ENCODE results near the gene RBM44.
A peak's percentile ranks its signal among the peaks of the same experiment; 100 is the strongest.
"Not testable (repeated sequence)": the region's sequence is repeated elsewhere in the genome, so short reads cannot be mapped to it uniquely, and the experiment has no call there.

The RBM44 gene

DNA sequence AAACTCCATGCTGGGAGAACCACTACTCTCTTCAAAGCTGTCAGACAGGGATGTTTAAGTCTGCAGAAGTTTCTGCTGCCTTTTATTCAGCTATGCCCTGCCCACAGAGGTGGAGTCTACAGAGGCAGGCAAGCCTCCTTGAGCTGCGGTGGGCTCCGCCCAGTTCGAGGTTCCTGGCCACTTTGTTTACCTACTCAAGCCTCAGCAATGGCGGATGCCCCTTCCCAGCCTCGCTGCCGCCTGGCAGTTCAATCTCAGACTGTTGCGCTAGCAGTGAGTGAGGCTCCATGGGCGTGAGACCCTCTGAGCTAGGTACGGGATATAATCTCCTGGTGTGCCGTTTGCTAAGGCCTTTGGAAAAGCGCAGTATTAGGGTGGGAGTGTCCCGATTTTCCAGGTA is 50.4 kb downstream of the RBM44 start:
- not testable (repeated sequence) for DNase-seq (ENCODE audit: low read depth in 2 of 2)

DNA sequence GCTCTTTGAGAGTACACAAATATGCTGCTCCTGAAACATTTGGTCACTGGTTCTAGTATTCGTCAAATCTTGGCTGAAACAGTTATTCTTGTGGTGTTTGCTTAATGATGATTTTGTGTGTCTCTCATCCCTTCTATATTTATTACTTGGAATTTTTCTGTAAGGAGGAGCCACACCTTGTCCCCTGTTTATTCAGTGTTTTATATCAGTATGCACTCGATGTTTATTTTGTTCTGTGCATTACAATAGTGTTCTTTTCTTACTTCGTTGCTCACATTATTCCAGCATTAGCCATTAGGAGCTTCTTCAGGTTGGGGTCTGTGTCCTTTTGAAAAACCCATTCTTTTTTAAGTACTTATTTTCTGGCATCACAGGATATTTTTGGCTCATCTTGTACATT is 55.7 kb downstream of the RBM44 start:
- DNase-seq (ENCODE audit: low read depth in 2 of 2): no peak

DNA sequence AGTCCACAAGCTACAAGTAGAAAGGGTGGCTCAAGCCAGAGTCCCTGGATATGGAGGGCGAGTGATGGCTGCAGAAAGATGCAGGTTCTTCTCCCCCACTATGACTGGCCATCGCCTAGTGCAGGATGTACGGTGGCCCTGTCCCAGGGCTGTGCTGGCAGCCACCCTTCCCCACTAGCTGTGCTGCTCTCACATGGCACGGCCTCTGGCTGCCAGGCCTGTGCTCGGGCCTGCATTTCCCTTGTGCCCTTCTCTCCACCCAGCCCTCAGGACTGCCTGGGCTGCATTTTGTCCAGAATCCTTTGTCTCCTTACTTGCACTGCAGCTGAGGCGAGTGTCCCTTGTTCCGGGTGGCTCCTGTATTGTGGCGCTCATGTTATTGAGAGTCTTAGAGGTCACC is 59.2 kb downstream of the RBM44 start:
- no peak for DNase-seq (ENCODE audit: low read depth in 2 of 2)

DNA sequence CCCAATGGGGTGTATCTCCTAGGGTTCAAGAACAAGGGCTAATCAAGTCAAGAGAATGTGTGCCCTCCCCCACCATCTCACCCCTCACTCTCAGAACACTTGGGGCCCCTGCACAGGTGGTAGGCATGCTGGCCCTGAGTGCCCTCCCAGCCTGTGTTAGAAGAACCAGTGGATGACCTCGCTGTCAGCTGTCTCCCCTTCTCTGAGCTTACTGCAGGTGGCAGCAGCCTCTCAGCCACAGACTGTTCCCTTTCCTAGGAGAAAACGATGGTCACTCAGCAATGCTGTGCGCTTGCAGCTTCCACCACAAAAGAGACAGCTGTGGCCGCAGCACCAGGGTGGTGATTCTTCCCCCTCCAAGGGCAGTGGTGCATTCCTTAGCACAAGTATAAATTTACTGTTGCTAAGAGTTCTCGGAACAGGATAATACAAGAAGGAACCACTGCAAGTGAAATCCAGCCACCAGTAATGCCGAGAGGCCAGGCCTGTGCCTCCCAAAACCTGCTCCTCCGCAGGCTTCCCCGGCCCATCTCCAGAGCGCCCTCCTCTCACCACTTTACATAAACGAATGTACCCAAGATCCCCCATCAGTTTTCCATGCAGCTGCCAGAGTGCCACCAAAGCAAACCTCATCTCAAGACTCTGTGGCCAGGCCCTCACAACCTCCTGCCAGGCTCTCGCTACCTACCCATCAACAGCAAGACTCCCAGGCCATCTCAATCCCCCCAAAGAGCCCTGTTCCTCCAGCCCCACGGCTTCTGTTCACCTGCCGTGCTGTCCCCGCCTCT is 59.9 kb downstream of the RBM44 start:
- peak; percentile 8 to 10 for DNase-seq (ENCODE audit: low read depth in 2 of 2)

DNA sequence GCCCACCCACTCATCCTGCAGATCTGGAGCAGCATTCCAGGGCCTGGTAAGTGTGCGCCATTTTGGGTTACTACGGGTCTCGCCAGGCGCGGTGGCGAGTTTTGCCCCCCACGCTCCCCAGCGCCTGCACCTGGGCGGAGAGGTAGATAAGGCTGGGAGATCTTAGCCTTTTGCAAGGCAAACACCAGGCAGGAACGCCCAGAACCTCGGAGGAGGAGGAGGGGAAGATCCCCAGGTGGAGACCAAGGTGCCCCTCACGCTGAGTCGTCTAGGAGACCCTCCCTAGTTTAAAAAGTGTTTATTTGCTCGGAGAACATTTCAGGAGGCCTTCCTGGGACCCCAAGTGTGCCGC is 60.5 kb downstream of the RBM44 start:
- no peak for DNase-seq (ENCODE audit: low read depth in 2 of 2)

DNA sequence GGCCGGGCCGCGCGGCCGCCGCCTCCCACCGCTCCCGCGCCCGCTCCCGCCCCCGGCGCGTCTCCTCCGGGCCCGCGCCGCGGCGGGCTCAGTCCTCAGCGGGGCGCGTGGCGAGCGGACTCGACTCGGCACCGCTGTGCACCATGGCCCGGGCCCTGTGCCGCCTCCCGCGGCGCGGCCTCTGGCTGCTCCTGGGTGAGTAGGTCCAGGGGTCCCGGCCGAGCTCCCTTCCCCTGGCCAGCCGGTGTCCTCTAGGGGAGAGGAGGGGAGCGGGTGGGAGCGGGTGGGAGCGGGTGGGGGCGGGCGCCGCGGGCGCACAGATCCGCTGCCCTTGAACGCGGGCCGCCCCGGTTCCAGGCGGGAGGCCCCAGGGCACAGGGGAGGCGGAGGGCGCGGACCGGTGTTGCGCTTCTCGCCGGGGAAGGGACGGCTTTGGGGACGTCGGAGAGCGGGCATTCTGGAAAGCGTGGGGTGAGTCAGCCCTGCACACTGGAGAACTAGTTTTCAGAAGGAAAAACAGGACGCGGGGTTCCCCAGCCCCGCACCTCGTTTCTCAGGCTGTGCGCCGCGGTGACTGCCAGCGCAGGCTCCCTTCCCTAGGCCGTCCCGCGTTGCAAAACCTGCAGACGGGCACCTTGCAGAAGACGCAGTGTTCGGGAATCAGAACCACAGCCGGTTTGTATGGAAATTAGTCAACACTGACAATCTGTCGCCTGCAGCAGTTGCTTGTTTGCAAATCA is 61.1 kb downstream of the RBM44 start, which contains the start of gene RAMP1:
Gene RAMP1, plus strand, starts transcription at position 91 of the 740 bp plus-strand sequence. Its CDS starts 53 bp downstream, at position 144.
- DNase-seq (ENCODE audit: low read depth in 2 of 2): no peak

DNA sequence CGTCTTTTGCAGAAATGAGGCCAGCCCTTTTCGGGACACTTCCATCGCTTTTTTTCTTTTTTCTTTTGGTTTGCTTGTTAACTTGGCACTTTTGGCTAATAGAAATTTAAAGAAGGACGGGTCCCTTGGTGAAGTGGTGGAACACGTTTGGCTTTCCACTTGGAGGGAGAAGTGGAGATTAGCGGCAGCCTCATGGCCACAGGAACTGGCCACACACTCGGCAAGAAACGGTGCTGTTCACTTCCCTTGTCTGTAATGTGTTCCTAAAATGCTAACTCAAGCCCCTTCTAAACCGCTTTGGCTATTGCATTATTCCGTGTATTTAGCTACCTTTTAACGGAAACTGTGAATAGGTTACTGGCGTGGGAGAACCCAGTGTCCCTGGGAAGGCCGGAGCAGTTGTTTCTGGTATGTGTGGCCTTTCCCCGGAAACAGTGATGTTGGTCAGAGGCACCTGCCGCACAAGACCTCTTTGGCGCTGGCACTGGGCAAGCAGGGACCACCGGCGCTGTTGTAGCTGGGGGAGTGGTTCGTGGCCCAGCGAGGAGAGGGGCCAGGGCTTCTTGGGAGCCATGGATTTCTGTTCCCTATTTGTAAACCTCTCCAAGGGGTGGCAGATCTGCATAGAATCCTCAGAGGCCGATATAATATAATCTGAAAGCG is 61.8 kb downstream of the RBM44 start:
- no peak for DNase-seq (ENCODE audit: low read depth in 2 of 2)

DNA sequence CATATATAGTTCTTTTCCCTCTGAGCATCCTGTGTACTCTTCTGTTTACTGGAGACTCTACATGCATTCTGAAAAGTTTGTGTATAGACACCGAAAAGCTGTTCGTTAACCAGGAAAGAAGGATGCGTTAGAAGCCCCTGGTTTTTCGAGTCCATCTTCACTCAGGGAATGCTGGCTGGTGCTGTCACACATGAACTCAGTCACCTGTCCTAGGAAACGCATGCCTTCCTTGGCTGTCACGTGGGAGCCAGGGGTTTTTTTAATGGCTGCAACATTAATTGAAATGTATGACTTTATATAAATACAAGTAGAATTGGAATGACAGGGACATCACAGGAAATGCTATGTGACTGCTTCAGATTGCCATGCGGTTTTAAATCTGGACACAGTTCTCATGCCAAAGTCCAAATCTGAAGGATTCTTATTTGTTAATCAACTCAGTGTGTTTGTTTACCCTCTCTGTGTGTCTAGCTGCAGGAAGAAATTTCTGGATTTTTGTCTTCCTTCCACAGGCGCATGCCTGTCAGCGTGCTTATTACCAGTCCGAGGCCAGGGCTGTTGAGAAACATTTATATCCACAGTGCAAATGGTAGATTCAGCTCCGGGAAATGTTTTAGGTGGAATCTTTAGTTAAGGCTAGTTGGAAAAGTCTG is 63.4 kb downstream of the RBM44 start:
- DNase-seq (ENCODE audit: low read depth in 2 of 2): no peak

DNA sequence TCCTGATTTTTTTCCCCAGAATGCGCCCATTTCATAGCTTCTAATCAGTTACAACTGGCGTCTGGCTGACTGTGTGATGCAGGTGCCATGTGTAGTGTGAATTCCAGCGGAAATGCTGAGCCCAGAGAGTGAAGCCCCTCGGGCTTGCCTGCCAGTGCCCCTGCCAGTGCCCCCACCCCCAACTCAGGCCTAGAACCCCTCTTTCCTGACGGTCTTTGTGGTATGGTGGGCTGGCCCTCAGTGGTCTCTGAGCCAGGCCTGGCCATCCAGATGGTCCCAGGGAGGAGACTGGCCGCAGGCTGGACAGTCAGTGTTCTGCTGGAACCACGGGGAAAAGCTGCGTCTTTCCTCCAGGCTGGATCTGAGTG is 63.9 kb downstream of the RBM44 start:
- no peak for DNase-seq (ENCODE audit: low read depth in 2 of 2)

DNA sequence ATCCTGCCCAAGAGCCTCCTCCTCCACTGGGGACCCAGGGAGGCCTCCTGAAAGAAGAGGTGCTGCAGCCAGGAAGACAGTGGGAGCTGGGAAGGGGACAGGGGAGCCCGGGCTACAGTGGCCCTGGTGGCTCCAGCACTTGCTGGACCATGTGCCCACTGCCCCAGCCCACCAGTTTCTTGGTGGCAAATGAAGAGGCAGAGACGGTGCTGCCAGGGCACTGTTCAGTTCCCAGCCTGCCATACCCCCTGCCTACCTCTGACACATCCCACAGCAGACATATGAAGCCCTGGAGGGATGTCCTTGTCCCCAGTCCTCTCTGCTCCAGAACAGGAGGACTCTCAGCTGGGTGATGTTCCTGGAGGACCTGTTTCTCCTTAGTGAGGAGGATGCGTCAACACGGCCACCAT is 64.5 kb downstream of the RBM44 start:
- no peak for DNase-seq (ENCODE audit: low read depth in 2 of 2)

DNA sequence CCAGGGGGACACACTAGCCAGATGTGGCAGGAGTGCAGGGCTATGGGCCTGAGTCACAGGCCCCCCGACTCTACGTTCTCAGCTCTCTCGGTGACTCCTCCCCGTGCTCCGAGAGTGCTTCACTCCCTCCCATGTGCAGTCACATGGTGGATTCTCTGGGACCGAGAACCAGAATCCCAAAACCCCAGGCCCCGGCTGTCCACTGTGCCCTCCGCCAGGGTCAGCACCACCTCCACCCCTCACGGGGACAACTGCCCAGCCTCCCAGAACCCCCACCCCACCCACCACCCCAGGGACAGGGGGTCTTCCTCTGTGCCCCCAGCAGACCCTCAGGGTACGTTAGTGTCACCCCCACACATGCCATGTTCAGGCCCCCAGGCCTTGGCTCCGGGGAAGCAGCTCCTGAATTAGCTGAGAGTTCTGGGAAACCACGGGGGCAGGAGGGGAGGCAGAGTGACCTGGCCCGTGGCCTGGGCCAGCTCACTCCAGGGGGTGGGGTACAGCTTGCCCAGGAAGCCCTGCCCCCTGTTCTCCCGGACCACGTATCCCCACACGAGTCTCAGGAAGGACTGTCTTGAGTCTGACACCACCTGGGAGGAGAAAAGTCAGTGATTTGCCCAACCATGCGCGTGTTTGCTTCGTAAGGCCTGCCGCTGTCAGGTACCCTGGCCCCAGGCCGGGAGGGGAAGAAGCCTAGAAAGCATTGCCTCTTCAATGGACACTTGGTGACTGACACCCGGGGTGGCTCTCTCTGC is 65.3 kb downstream of the RBM44 start:
- no peak for DNase-seq (ENCODE audit: low read depth in 2 of 2)

DNA sequence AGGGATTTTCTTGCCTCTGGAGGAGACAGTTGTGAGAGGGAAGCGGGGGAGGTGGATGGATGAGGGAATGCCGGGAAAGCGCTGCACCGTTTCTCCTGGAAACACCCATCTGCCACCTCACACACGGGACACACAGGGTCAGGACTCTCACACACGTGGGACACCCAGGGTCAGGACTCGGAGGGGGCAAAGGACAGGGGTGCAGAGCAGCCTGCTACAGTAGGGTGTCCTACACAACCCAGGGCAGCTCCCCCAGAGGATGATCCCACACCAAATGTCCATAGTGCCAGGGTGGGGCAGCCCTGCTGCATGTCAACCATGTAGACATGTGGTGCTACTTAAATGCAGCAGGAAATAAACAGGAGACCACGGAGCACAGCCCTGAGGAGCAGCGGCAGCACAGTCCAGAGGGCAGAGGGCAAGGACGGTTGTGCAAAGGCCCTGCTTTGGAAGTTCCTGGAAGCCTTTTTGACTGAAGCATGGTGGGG is 65.9 kb downstream of the RBM44 start:
- no peak for DNase-seq (ENCODE audit: low read depth in 2 of 2)

DNA sequence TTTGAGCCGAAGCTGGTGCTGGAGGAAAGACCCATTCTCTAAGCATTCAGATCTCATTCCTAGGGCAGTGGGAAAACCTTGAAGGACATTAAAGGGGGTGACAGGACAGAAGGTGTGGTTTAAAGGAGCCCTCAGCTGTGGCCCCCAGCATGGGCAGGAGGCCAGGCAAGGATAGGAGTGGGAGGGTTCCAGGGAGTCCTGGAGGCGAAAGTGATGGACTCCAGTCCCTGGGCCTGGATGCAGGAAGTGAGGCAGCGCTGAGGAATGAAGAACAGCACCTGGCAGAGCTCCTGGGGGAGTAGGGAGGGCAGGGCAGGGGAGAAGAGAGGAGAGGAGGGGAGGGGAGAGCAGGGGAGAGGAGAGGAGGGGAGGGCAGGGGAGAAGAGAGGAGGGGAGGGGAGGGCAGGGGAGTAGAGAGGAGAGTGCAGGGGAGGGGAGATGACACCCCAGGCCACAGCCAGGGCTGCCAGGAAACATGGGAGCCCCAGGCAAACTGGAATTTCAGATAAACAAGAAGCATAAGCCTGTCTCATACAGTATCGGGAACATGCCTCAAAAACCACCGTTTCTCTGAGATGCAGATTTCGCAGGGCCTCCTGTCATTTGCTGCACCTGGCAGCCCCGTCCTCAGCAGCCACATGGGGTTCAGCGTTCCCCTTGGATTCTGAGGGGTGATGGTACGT is 66.5 kb downstream of the RBM44 start:
- DNase-seq (ENCODE audit: low read depth in 2 of 2): no peak

DNA sequence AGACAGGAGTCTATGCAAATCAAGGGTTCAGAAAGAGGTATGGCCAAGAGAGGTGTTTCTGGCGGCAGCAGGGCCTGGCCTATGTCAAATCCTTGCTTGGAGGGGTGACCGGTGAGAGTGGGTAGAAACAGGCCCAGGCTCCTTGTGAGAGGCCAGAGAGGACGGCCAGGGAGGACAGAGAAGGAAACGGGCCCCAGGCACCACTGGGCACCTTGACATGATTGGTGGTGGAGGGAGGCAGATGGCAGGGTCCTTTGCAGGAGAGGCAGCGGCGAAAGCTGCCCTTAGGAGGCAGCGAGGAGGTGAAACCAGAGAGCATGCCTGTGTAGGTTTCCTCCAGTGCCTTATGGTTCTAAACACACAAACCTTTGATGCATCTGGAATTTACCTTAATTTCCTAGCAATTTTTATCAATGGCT is 67.1 kb downstream of the RBM44 start:
- no peak for DNase-seq (ENCODE audit: low read depth in 2 of 2)

DNA sequence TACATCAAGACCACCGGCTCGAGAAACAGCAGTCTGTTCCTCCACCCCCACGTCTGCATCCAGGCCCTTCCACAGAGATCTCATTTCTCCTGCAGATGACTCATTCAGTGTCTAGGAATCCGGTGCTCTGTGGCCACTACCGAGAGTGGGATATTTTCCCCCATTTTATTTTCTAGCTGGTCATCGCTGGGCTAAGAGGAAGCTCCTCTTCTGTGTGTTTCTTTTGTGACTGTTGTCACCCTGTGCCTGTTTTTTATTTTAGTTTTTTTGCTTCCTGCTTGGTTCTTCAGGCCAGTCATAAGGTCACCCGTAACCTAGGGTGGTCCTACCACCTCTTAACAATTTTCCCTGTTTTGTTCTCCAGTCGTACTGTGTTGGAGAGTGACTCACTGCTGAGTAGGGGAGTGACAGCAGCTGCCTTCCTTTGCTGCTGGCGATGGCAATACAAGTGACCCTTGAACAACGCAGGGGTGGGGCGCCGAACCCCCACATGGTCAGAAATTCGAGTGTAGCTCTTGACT is 67.6 kb downstream of the RBM44 start:
- DNase-seq (ENCODE audit: low read depth in 2 of 2): no peak

DNA sequence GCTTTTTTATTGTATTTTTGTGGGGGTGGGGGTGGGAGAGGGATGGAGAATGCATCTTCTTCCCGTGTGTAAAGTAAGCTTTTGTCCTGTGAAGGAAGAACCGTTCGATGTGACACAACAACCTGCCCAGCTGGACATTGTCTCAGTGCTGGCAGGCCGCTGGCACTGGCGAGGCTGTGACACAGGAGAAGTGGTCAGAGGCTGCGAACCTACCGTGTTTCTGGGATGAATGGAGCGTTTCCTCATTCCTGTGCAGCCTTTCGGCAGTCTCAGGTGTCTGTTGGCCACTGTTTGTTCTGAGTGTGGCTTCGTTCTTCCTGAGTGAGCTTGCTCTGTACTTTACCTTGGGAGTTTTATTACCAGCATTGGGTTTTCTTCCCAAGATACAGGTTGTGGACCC is 68.9 kb downstream of the RBM44 start:
- DNase-seq (ENCODE audit: low read depth in 2 of 2): no peak

DNA sequence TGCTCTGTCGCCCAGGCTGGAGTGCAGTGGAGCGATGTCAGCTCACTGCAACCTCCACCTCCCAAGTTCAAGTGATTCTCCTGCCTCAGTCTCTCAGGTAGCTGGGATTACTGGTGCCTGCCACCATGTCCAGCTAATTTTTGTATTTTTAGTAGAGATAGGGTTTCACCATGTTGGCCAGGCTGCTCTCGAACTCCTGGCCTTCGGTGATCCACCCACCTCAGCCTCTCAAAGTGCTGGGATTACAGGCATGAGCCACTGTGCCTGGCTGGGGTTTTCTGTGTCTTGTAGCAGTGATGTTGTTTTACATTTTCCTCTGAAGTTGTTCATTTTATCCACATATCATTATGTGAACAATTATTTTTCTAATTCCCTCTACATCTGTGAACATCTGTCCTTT is 69.5 kb downstream of the RBM44 start:
- not testable (repeated sequence) for DNase-seq (ENCODE audit: low read depth in 2 of 2)

DNA sequence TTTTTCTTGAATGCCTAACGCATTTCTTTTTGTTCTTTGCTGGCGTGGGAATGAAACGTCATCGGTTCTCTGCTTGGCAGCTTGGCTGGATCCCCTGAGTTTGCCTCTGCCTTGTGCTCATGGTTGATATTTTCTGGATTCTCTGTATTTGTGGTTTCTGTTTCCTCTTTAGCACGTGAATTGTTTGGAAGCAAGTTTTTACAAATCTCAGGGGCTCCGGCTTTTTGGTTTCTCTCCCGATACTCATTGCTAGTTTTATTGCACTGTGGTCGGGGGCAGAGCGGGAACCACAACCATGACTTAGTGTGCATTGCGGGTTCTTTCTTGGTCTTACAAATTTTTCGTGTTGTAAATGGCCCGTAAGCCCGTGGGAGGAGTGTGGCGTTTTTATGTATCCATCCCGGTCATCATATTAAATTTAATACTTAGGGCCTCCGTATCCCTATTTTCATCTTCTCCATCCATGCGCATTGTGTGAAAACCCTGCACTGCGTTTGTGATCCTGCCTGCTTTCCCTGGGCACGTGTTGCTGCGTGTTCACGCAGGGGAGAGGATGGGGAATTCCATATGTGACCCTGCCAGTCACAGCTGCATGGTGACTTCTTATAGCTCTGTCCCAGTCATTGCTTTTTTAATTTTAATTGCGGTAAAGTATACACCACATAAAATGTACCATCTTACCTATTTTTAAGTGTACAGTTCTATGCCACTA is 70.2 kb downstream of the RBM44 start:
- DNase-seq (ENCODE audit: low read depth in 2 of 2): no peak

DNA sequence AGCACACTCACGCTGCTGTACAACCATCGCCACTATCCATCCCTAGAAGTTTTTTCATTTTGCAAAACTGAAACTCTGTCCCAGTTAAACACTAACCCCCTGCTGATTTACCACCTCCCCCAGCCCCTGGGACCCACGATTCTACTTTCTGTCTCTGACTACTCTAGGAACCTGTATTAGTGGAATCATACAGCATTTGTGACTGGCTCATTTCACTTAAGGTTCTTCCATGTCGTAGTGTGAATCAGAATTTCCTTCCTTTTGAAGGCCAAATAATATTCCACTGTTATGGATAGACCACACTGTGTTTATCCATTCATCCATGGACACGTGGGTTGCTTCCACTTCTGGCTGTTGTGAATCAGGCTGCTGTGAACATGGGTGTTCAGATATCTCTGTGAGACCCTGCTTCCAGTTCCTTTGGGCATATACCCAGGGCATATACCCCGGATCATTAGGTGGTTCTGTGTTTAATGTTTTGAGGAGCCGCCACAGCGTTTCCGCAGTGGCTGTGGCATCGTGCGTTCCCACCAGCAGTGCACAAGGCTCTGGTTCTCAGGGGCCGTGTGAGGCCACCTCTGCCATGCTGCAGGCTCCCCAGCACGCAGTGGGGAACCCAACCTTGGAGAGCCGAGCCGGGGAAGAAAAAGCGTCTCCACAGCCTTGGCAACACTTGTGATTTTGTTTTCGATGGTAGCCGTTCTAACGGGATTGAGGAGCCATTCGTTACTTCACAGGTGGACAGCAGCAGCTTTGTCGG is 70.9 kb downstream of the RBM44 start:
- no peak for DNase-seq (ENCODE audit: low read depth in 2 of 2)
